22Rv1 (cell line): Measurements from ENCODE around the gene SLC22A7.

Experiments used
- ZFX ChIP-seq: fragments of 450-650 bp; IDR thresholded peaks from 2 replicates; pipeline ENCODE4 v1.6.1; 2017; ENCODE audit warnings: antibody characterized with exemption, borderline replicate concordance
- TF ChIP-seq, protein P1 (sequence below): fragments of 450-650 bp; IDR thresholded peaks from 2 replicates; pipeline ENCODE4 v1.5.1; 2017; ENCODE audit warnings: mild to moderate bottlenecking

DNA sequence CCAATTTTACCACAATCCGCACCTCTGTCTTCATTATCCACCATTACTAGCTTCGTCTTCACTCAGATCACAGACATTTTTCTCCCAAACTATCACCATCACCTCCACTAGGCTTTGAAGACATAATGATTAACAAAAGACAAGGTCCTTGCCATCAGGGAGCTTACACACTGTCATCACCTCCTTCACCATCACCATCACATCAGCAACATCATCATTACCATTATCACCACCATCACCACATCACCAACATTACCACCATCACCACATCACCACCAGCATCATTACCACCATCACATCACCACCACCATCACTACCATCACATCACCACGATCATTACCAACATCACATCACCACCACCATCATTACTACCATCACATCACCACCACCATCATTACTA lies 4.4 kb upstream of the SLC22A7 start:
- TF ChIP-seq, protein P1, sequence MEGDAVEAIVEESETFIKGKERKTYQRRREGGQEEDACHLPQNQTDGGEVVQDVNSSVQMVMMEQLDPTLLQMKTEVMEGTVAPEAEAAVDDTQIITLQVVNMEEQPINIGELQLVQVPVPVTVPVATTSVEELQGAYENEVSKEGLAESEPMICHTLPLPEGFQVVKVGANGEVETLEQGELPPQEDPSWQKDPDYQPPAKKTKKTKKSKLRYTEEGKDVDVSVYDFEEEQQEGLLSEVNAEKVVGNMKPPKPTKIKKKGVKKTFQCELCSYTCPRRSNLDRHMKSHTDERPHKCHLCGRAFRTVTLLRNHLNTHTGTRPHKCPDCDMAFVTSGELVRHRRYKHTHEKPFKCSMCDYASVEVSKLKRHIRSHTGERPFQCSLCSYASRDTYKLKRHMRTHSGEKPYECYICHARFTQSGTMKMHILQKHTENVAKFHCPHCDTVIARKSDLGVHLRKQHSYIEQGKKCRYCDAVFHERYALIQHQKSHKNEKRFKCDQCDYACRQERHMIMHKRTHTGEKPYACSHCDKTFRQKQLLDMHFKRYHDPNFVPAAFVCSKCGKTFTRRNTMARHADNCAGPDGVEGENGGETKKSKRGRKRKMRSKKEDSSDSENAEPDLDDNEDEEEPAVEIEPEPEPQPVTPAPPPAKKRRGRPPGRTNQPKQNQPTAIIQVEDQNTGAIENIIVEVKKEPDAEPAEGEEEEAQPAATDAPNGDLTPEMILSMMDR, result no peak
- no peak for TF ChIP-seq ZFX
